H54 (cell line): ENCODE data around the gene VPREB3.

Experiments
- DNase-seq: peaks from one replicate; pipeline ENCODE4 v3.0.0; 2011; ENCODE audit warnings: low spot score, mixed read lengths; ENCODE audit not compliant: insufficient read length
- FAIRE-seq: peaks from 3 replicates; lab custom pipeline; 2011; peaks lifted over from hg19 to GRCh38; lab: Jason Lieb, UNC
- POLR2A ChIP-seq: IDR thresholded peaks from 2 replicates; pipeline ENCODE4 v1.6.1; 2011; ENCODE audit warnings: low read depth, mild to moderate bottlenecking, low read length

VPREB3 gene

GRCh38 chr22:23716811-23717801 lies 37.1 kb downstream of the VPREB3 start:
- TF ChIP-seq POLR2A = peak; percentile 81
- peak; percentile 72 for DNase-seq
- FAIRE-seq = no peak

- DNase-seq = no peak
Observed at GRCh38 chr22:23715806-23716375, 38.3 kb downstream of the VPREB3 start.

GRCh38 chr22:23714596-23715578 lies 39.3 kb downstream of the VPREB3 start:
- TF ChIP-seq POLR2A = no peak
- DNase-seq = no peak
- no peak for FAIRE-seq

More at GRCh38 chr22:23715806-23716375, 38.3 kb downstream of the VPREB3 start:
- FAIRE-seq = no peak
- TF ChIP-seq POLR2A = no peak

DNA sequence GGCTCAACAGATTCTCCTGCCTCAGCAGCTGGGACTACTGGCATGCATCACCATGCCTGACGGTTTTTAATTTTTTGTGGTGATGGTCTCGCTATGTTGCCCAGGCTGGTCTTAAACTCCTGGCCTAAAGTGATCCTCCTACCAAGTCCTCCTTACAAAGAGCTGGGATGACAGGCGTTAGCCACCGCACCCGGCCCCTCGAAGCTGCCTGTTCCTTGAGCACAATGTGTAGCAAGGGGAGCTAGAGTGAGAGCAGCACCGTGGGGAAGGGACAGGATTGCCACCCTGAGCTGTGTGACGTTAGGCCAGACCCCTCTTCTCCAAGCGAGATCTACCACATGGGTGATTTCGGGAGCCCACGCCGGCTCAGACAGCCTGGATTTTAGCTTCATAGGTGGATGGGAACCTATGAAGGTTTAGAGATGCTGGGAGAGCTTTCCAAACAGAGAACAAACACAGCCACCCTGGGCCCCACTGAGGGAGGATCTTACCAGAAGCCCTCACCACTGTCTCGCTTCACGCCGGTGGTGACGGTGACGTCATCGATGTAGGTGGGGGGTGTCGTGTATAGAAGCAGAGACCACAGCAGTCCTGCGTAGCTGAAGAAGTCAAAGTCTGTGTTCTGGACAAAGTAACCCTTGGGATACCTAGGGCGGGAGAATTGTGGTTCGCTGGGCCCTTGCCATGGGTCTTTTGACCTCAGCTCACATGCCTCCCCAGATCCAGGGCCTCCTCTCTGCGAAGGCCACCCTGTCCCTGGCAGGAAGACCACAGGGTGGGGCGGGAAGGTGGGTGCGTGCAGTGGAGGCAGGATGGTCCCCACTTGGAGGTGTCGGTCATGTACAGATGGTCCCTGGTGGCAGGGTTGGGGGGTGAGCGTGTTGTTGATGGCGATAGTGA lies 40.3 kb downstream of the VPREB3 start:
- no peak for FAIRE-seq
- TF ChIP-seq POLR2A = no peak

GRCh38 chr22:23712256-23712655 lies 42.0 kb downstream of the VPREB3 start:
- TF ChIP-seq POLR2A = no peak
- DNase-seq = no peak
- FAIRE-seq = no peak

More for the DNA sequence above, 40.3 kb downstream of the VPREB3 start:
- DNase-seq = no peak

- DNase-seq (no peak), FAIRE-seq (no peak)
- TF ChIP-seq POLR2A = no peak
Observed at GRCh38 chr22:23709107-23709506, 45.1 kb downstream of the VPREB3 start.

GRCh38 chr22:23708270-23708669 lies 46.0 kb downstream of the VPREB3 start:
- TF ChIP-seq POLR2A = no peak

DNA sequence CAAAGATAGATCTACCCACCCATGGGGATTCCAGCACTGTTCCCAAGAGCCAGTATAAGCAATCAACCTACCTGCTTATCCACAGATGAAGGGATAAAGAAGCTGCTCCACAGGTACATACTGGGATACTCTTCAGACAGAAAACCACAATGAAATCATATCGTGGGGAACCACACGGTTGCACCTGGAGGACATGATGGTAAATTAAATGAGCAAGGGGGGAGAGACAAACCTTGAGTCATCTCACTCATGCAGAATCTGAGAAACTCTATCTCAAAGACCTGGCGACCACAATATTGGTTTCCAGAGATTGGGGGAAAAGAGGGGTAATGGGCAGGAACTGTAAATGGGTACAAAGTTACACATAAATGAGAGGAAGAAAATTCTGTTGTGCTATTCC lies 48.9 kb downstream of the VPREB3 start:
- no peak for FAIRE-seq
- TF ChIP-seq POLR2A = no peak
- no peak for DNase-seq

More at GRCh38 chr22:23708270-23708669, 46.0 kb downstream of the VPREB3 start:
- no peak for DNase-seq
- FAIRE-seq = no peak

- no peak for FAIRE-seq
- DNase-seq = no peak
- TF ChIP-seq POLR2A = no peak
Observed at GRCh38 chr22:23704829-23705228, 49.4 kb downstream of the VPREB3 start.

DNA sequence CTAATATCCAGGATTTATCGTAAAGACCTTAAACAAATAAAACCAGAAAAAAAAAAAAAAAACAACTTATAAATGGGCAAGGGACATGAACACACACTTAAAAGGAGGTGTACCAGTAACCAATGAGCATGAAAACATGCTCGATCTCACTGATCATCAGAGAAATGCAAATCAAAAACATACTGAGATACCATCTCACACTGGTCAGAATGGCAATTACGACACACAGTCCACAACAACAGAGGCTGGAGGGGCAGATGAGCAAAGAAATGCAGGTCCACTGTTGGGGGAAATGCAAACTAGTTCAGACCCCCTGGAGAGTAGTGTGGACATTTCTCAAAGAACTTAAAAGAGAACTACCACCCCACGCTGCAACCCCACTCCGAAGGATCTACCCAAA lies 50.2 kb downstream of the VPREB3 start:
- FAIRE-seq (no peak), DNase-seq (no peak)
- TF ChIP-seq POLR2A = no peak
